ENCODE data around the gene MC1R.
A peak's percentile ranks its signal among the peaks of the same experiment; 100 is the strongest.

Gene MC1R

GRCh38 chr16:89936034-89936433 is 17.4 kb downstream of the MC1R start:
- DNase-seq, result no peak

GRCh38 chr16:89936508-89936907 is 17.8 kb downstream of the MC1R start:
- no peak for DNase-seq

GRCh38 chr16:89936981-89937380 is 18.3 kb downstream of the MC1R start:
- no peak for DNase-seq

GRCh38 chr16:89938175-89938885 is 19.7 kb downstream of the MC1R start:
- DNase-seq, result no peak

- no peak for DNase-seq
Observed at GRCh38 chr16:89944773-89945172, 26.1 kb downstream of the MC1R start.

GRCh38 chr16:89945654-89946053 is 27.0 kb downstream of the MC1R start:
- peak; percentile 3 for DNase-seq

GRCh38 chr16:89946515-89946914 is 27.9 kb downstream of the MC1R start:
- DNase-seq, result no peak

- no peak for DNase-seq
Observed at GRCh38 chr16:89949121-89949742, 30.6 kb downstream of the MC1R start.

GRCh38 chr16:89949756-89950155 is 31.1 kb downstream of the MC1R start:
- DNase-seq, result no peak

GRCh38 chr16:89951509-89951908 is 32.8 kb downstream of the MC1R start:
- no peak for DNase-seq

GRCh38 chr16:89952049-89952448 is 33.4 kb downstream of the MC1R start:
- DNase-seq, result no peak

- DNase-seq, result no peak
Observed at GRCh38 chr16:89952551-89952950, 33.9 kb downstream of the MC1R start.

GRCh38 chr16:89953671-89954406 is 35.2 kb downstream of the MC1R start:
- DNase-seq, result no peak

- DNase-seq, result no peak
Observed at GRCh38 chr16:89954462-89954861, 35.8 kb downstream of the MC1R start.

GRCh38 chr16:89955001-89955685 is 36.5 kb downstream of the MC1R start:
- DNase-seq, result no peak

GRCh38 chr16:89956505-89957215 is 38.0 kb downstream of the MC1R start:
- no peak for DNase-seq

GRCh38 chr16:89957216-89957785 is 38.6 kb downstream of the MC1R start:
- DNase-seq, result no peak

- DNase-seq, result no peak
Observed at GRCh38 chr16:89958068-89958467, 39.4 kb downstream of the MC1R start.

- DNase-seq, result no peak
Observed at GRCh38 chr16:89958596-89958995, 39.9 kb downstream of the MC1R start.

GRCh38 chr16:89960966-89961365 is 42.3 kb downstream of the MC1R start:
- DNase-seq, result no peak

- DNase-seq, result no peak
Observed at GRCh38 chr16:89961920-89962319, 43.3 kb downstream of the MC1R start.

- no peak for DNase-seq
Observed at GRCh38 chr16:89962754-89963498, 44.3 kb downstream of the MC1R start.

All from NCI-H748 treated with DMSO at 0.1 percent for 48 hours (cell line).